Hepatocyte (in vitro differentiated cells): ENCODE measurements around the gene HINT3.

Experiments used
- CTCF ChIP-seq: fragments of 200-600 bp; sonication (generic); IDR thresholded peaks from 2 replicates; pipeline ENCODE4 v1.5.1; 2016; ENCODE audit warnings: antibody characterized with exemption, mild to moderate bottlenecking; ENCODE audit not compliant: poor library complexity
- EZH2 ChIP-seq: fragments of 200-600 bp; sonication (generic); IDR thresholded peaks from 2 replicates; pipeline ENCODE4 v1.6.1; 2016; ENCODE audit warnings: antibody characterized with exemption, mild to moderate bottlenecking, borderline replicate concordance

- TF ChIP-seq EZH2, result no peak
- no peak for TF ChIP-seq CTCF
Observed at GRCh38 chr6:126016591-126016990, 60.0 kb downstream of the HINT3 start.
